ENCODE results near the gene PGA3. TPM values are rescaled to one million over a fixed set of nuclear protein-coding genes. Genes with fewer than 3 reads are reported as not detected.
"Not testable (repeated sequence)": the region's sequence is repeated elsewhere in the genome, so short reads cannot be mapped to it uniquely, and the experiment has no call there.

Gene PGA3
- total RNA-seq, 2 donors from 2014 or later = 0.33 to 0.55 TPM

DNA sequence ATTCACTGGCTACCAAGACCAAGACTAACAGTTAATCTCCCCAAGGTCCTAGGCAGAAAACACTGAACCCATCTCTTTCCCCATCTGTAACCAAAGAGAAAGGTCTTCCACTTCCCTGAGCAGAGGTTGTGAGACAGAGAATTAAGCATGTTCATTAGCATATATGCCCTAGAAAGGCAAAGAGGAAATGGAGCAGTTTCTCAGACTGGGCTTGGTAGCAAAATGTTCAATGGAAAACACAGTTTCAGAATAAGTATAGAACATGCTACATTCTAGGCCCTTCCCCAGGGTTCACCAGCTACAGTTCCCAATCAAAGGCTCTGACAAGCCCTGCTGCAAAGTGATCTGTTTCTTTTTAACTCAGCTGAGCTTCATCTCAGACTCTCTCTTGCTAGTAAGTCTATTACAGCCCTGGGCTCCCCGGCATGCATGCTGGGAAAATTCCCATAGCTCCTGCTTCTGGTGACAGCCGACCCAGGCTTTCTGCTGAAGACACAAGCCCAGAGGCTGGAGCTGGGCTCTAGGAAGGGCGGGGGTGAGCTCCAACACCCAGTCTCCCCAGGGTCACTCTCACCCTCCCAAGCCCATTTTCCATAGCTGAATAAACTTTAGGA is 10.5 kb downstream of the PGA3 start:
- not testable (repeated sequence) for H3K4me1 ChIP-seq; H3K4me3 ChIP-seq; H3K36me3 ChIP-seq; H3K27me3 ChIP-seq; H3K27ac ChIP-seq; DNase-seq (ENCODE audit: low spot score); H3K9me3 ChIP-seq

DNA sequence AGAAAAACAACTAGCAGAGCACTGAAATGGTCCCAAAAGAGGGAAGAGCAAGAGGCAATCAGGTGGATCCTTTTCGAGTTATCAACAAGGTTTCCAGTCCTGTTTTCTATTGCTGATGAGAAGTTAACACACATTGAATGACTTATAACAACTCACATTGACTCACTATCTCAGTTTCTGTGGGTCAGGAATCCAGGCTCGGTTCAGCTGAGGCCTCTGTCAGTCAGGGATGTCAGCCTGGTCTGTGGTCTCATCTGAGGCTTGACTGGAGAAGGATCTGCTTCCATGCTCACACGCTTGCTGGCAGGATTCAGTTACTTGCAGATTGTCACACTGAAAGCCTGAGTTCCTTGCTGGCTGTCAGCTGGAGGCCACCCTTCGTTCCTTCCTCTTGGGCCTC is 15.0 kb downstream of the PGA3 start:
- H3K27ac ChIP-seq; DNase-seq (ENCODE audit: low spot score); H3K4me1 ChIP-seq; H3K4me3 ChIP-seq; H3K36me3 ChIP-seq; H3K27me3 ChIP-seq; H3K9me3 ChIP-seq: not testable (repeated sequence)

DNA sequence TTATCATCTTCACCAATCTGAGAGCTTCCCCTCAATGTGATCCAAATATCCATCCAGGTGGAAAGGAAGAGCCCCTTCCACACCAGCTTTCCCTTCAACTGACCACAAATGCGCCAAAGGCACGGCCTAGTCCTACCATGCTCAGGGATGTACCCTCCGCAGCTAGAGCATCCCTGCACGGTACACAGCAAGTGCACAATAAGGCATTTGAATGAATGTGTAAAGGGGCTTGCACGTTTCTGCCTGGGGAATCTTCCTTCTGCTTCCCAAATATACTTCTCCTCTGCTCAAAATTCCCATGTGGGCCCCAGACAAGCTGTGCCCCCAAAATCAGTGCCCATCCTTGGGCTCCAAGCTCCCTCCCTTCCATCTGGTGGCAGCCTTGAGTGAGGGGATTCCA is 15.7 kb downstream of the PGA3 start:
- not testable (repeated sequence) for H3K9me3 ChIP-seq; DNase-seq (ENCODE audit: low spot score); H3K4me1 ChIP-seq; H3K27me3 ChIP-seq; H3K36me3 ChIP-seq; H3K4me3 ChIP-seq; H3K27ac ChIP-seq

DNA sequence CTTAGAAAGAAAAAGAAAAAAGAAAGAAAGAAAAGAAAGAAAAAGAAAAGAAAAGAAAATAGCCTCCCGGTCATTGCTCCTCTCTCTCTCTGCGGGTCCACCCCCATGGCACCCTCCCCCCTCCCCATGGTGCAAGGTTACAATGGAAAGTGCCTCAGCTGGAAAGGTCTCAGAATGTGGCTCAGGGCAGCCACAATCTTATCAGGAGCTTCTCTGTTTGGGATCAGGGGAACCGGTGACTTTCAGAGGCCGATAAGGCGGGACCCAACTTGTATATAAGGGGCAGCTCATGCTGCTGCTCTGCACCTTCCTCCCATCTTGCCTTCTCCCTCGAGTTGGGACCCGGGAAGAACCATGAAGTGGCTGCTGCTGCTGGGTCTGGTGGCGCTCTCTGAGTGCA is 18.7 kb downstream of the PGA3 start, which contains the start of gene PGA4:
PGA4 (plus strand) TSS at position 301 of the 400 bp plus-strand sequence; CDS start at position 355, 54 bp downstream.
- not testable (repeated sequence) for DNase-seq (ENCODE audit: low spot score); H3K27me3 ChIP-seq; H3K9me3 ChIP-seq; H3K4me1 ChIP-seq; H3K4me3 ChIP-seq; H3K36me3 ChIP-seq; H3K27ac ChIP-seq

DNA sequence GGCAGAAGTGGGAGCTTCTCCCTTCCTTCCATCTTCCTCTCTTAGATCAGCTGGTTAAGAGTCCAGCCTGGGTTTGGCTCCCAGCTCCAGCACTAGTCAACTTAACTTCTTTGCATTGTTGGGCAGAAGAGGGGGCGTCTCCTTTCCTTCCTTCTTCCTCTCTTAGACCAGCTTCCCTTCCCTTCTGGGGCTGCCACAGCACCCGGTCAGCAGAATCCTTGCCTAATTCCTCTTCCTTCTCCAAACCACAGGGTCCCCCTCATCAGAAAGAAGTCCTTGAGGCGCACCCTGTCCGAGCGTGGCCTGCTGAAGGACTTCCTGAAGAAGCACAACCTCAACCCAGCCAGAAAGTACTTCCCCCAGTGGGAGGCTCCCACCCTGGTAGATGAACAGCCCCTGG is 19.4 kb downstream of the PGA3 start:
- H3K27me3 ChIP-seq; H3K4me3 ChIP-seq; H3K4me1 ChIP-seq; H3K9me3 ChIP-seq; H3K36me3 ChIP-seq; H3K27ac ChIP-seq; DNase-seq (ENCODE audit: low spot score): not testable (repeated sequence)

DNA sequence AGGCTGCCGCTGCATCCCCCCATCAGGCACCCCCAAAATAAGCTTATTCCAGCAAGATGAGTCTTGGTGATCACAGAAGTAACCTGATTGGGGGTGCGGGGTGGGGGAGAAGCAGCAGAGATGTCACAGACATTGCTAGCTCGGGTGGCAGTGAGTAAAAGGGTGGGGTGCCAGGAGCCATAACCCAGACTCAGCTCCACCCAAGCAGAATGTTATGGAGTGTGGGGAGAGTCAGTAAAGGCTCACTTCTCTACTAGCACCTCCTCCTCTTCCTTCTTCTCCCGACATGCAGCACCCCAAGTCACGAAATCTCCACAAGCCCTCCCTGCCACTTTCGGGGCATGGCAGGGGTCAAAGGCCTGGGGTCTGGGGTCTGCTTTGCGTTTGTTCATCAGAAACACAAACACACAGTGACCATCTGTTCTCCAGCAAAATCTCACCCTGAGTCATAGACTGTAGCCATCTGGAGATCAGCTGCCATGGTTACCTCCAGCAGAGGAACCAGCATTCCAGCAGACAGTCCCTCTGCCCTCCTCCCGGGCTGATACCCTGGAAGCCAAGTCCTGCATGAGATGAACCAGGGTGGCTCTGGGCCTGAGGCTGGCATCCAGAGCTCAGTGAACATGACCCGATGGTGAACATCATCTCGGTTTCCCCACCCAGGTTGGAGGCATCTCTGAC is 23.3 kb downstream of the PGA3 start:
- H3K27ac ChIP-seq; H3K4me1 ChIP-seq; H3K36me3 ChIP-seq; H3K4me3 ChIP-seq; H3K27me3 ChIP-seq; DNase-seq (ENCODE audit: low spot score); H3K9me3 ChIP-seq: not testable (repeated sequence)

DNA sequence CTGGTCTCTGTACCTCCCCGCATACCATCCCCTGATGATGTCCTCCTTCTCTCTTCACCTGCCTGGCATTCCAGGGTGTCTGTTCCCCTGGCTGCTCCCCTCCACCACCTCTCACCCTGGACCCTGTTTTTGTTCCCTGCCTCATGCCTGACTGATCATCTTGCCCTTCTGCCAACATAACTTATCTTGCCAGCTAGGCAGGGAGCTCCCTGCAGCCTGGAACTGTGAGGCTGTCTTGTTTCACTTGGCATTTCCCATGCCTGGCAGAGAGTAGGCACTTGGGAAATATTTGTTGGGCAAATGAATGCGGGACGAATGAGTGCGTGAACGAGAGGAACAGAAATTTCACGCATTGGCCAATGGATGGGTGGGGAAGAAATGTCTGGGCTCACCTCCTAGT is 26.1 kb downstream of the PGA3 start:
- H3K9me3 ChIP-seq; DNase-seq (ENCODE audit: low spot score); H3K36me3 ChIP-seq; H3K27ac ChIP-seq; H3K4me3 ChIP-seq; H3K27me3 ChIP-seq; H3K4me1 ChIP-seq: not testable (repeated sequence)

DNA sequence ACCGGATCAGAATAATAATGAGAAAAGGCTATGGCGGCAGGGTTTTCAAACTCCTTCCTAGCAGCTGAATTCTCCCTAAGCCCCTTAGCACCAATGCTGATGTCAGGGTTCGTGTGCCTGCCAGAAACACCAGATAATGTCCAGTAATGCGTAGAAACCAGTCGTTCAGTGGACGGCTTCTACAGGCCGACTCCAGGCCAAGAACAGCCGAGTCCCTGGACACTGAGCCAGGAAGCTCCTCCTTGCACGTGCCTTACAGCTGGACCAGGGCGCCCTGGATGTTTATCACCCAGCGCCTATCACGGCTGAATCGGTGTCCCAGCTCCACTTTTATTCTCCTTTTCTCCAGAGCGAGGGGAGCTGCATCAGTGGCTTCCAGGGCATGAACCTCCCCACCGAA is 27.7 kb downstream of the PGA3 start:
- not testable (repeated sequence) for H3K27me3 ChIP-seq; H3K9me3 ChIP-seq; H3K4me1 ChIP-seq; DNase-seq (ENCODE audit: low spot score); H3K4me3 ChIP-seq; H3K36me3 ChIP-seq; H3K27ac ChIP-seq

DNA sequence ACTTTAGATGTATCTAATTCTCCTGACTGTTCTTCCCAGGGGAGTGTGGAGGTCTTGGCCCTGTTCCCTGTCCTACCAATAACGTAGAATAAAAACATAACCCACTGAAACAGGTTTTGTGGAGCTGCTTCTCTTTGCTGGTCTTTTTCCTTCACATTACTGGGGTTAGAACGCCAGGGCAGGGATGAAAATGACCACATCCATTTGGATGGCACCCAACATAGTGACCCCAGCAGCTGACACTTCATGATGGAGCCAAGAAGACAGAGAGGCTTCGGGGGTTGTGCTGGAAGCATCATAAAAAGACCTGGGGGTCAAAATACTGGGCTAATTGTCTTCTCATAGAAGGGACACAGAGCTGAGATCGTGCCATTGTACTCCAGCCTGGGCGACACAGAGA is 28.3 kb downstream of the PGA3 start:
- not testable (repeated sequence) for DNase-seq (ENCODE audit: low spot score); H3K4me1 ChIP-seq

DNA sequence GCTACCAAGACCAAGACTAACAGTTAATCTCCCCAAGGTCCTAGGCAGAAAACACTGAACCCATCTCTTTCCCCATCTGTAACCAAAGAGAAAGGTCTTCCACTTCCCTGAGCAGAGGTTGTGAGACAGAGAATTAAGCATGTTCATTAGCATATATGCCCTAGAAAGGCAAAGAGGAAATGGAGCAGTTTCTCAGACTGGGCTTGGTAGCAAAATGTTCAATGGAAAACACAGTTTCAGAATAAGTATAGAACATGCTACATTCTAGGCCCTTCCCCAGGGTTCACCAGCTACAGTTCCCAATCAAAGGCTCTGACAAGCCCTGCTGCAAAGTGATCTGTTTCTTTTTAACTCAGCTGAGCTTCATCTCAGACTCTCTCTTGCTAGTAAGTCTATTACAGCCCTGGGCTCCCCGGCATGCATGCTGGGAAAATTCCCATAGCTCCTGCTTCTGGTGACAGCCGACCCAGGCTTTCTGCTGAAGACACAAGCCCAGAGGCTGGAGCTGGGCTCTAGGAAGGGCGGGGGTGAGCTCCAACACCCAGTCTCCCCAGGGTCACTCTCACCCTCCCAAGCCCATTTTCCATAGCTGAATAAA is 29.3 kb downstream of the PGA3 start:
- not testable (repeated sequence) for H3K27me3 ChIP-seq; H3K9me3 ChIP-seq; H3K4me1 ChIP-seq; H3K27ac ChIP-seq; H3K36me3 ChIP-seq; DNase-seq (ENCODE audit: low spot score); H3K4me3 ChIP-seq

More for the DNA sequence above, 28.3 kb downstream of the PGA3 start:
- not testable (repeated sequence) for H3K27me3 ChIP-seq, H3K9me3 ChIP-seq, H3K36me3 ChIP-seq, H3K27ac ChIP-seq, H3K4me3 ChIP-seq

DNA sequence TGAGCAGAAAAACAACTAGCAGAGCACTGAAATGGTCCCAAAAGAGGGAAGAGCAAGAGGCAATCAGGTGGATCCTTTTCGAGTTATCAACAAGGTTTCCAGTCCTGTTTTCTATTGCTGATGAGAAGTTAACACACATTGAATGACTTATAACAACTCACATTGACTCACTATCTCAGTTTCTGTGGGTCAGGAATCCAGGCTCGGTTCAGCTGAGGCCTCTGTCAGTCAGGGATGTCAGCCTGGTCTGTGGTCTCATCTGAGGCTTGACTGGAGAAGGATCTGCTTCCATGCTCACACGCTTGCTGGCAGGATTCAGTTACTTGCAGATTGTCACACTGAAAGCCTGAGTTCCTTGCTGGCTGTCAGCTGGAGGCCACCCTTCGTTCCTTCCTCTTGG is 33.8 kb downstream of the PGA3 start:
- not testable (repeated sequence) for H3K9me3 ChIP-seq; H3K4me3 ChIP-seq; DNase-seq (ENCODE audit: low spot score); H3K27ac ChIP-seq; H3K4me1 ChIP-seq; H3K27me3 ChIP-seq; H3K36me3 ChIP-seq

DNA sequence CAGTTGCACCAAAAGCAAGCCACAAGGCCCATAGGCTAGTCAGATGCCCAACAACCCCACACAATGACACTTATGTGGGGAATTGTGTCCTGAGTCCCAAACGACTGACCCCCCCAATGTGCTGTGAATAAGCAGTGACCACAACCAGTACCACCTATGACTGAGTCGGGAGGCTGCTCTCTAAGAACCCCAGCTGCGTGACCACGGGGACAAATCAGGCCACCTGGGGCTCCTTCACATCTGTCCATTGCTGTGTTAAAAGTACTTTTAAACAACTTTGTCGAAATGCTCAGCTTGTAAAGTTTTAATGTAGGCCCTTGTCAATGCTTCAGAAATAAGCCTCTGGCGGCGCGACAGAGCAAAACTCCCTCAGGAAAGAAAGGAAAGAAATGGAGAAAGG is 37.0 kb downstream of the PGA3 start:
- not testable (repeated sequence) for DNase-seq (ENCODE audit: low spot score); H3K36me3 ChIP-seq; H3K4me1 ChIP-seq; H3K27me3 ChIP-seq; H3K27ac ChIP-seq; H3K4me3 ChIP-seq; H3K9me3 ChIP-seq

DNA sequence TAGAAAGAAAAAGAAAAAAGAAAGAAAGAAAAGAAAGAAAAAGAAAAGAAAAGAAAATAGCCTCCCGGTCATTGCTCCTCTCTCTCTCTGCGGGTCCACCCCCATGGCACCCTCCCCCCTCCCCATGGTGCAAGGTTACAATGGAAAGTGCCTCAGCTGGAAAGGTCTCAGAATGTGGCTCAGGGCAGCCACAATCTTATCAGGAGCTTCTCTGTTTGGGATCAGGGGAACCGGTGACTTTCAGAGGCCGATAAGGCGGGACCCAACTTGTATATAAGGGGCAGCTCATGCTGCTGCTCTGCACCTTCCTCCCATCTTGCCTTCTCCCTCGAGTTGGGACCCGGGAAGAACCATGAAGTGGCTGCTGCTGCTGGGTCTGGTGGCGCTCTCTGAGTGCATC is 37.6 kb downstream of the PGA3 start, which contains the start of gene PGA5:
PGA5 (plus strand) TSS at position 301 of the 400 bp plus-strand sequence; CDS start at position 353, 52 bp downstream.
- not testable (repeated sequence) for H3K4me1 ChIP-seq

DNA sequence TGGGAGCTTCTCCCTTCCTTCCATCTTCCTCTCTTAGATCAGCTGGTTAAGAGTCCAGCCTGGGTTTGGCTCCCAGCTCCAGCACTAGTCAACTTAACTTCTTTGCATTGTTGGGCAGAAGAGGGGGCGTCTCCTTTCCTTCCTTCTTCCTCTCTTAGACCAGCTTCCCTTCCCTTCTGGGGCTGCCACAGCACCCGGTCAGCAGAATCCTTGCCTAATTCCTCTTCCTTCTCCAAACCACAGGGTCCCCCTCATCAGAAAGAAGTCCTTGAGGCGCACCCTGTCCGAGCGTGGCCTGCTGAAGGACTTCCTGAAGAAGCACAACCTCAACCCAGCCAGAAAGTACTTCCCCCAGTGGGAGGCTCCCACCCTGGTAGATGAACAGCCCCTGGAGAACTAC is 38.2 kb downstream of the PGA3 start:
- H3K27me3 ChIP-seq; H3K9me3 ChIP-seq; H3K36me3 ChIP-seq; H3K4me3 ChIP-seq; DNase-seq (ENCODE audit: low spot score); H3K27ac ChIP-seq; H3K4me1 ChIP-seq: not testable (repeated sequence)

More for the DNA sequence above, 37.6 kb downstream of the PGA3 start, which contains the start of gene PGA5:
- H3K27me3 ChIP-seq; H3K4me3 ChIP-seq; DNase-seq (ENCODE audit: low spot score); H3K36me3 ChIP-seq; H3K27ac ChIP-seq; H3K9me3 ChIP-seq: not testable (repeated sequence)

DNA sequence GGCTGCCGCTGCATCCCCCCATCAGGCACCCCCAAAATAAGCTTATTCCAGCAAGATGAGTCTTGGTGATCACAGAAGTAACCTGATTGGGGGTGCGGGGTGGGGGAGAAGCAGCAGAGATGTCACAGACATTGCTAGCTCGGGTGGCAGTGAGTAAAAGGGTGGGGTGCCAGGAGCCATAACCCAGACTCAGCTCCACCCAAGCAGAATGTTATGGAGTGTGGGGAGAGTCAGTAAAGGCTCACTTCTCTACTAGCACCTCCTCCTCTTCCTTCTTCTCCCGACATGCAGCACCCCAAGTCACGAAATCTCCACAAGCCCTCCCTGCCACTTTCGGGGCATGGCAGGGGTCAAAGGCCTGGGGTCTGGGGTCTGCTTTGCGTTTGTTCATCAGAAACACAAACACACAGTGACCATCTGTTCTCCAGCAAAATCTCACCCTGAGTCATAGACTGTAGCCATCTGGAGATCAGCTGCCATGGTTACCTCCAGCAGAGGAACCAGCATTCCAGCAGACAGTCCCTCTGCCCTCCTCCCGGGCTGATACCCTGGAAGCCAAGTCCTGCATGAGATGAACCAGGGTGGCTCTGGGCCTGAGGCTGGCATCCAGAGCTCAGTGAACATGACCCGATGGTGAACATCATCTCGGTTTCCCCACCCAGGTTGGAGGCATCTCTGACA is 42.1 kb downstream of the PGA3 start:
- not testable (repeated sequence) for H3K27ac ChIP-seq; DNase-seq (ENCODE audit: low spot score); H3K9me3 ChIP-seq; H3K4me3 ChIP-seq; H3K27me3 ChIP-seq; H3K36me3 ChIP-seq; H3K4me1 ChIP-seq
